ENCODE results near the gene KIAA1191.

DNA sequence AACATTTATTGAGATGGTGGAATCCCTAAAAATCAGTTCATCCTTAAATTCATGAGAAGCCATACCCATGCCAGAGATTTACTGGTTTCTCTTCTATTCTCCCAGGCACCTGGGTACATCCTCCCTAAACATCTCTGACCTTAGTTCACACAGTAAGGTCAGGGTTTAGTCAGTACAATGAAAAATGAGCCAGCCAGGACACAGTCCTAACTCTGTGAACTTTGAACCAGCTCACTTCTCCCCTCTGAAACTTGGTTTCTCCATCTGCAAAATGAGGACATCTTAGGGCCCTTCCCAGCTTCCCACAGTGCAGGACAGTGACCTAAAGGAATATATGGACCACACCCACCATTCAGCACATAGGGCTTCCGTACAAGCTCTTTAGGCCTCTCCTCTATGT lies 24.9 kb upstream of the KIAA1191 start:
- TF ChIP-seq, protein P1, sequence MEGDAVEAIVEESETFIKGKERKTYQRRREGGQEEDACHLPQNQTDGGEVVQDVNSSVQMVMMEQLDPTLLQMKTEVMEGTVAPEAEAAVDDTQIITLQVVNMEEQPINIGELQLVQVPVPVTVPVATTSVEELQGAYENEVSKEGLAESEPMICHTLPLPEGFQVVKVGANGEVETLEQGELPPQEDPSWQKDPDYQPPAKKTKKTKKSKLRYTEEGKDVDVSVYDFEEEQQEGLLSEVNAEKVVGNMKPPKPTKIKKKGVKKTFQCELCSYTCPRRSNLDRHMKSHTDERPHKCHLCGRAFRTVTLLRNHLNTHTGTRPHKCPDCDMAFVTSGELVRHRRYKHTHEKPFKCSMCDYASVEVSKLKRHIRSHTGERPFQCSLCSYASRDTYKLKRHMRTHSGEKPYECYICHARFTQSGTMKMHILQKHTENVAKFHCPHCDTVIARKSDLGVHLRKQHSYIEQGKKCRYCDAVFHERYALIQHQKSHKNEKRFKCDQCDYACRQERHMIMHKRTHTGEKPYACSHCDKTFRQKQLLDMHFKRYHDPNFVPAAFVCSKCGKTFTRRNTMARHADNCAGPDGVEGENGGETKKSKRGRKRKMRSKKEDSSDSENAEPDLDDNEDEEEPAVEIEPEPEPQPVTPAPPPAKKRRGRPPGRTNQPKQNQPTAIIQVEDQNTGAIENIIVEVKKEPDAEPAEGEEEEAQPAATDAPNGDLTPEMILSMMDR (IDR thresholded peaks at IDR 0.05) = no peak
- no peak for TF ChIP-seq ZFX (IDR thresholded peaks at IDR 0.05; ENCODE audit: borderline replicate concordance)

All from 22Rv1 (cell line).